GM18867 (cell line): ENCODE measurements around the gene TMEM205.

Experiments
- ATAC-seq: cut with Tn5 transposase; IDR thresholded peaks from one replicate; pipeline ENCODE4 v1.9.1; 2021; ENCODE audit warnings: mild to moderate bottlenecking, moderate library complexity; ENCODE audit not compliant: unreplicated experiment

Gene TMEM205

DNA sequence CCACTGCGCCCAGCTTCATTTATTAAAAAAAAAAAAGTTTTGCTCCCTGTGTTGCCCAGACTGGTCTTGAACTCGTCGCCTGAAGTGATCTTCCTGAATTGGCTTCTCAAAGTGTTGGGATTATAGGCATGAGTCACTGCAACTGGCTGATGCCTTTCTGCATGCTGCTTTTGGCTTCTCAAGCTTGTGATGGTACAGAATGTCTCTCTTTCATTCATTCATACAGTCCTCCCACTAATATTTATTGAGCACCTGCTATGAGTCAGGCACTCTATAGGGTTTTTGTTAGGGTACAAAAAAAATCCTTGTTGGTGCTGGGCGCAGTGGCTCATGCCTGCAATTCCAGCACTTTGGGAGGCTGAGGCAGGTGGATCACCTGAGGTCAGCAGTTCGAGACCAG, 41.1 kb downstream of the TMEM205 start:
- no peak for ATAC-seq

DNA sequence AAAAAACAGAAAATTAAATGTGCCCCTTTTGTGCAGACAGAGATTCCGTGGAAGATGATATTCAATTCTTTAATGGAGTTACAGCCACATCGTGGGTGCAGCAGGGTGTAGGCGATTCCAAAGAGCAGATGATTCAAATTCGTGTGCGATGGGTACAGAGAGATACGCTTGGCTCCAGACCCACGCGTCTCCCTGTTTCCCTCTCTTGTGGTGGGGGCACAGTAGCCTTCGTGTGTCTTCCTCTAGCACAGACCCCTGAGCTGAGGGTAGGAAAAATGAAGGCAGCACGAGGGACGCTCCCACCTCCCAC, 45.3 kb downstream of the TMEM205 start:
- ATAC-seq, result no peak

DNA sequence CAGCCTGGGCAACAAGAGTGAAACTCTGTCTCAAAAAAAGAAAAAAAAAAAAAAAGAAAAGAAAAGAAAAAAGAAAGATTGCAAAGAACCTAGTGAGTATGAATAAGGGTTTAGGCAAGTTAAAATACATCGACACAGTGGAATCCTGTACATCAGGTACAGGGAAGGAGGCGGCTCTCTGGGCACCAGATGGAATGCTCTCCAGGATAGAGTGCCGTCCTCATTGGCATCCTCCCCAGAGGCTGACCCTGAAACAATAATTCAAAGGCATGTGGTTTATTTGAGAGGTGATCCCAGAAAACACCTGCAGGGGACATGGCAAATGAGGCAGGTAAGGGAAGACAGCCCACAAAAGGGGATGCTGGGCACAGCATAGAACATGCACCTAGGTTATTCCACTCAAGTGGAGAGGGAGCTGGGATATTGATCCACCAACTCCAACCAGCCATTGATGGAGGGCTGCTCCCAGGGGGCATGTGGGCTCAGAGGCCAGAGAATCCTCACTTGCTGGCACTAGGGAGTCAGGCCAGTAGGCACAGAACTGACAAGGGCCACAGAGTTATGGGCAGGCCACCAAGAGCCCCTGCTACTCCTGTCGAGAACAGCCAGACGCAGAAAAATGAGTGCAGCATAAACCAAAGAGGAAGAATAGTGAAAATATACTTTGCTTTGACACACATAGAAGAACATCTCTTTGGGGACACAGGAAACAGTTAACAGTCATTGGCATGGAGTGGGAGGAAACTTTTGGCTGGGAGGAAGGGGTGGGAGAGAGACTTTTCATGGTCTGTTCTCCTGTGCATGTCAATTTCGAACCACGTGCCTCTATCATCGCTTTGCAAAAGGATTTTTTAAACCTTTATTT, 45.9 kb downstream of the TMEM205 start:
- ATAC-seq, result no peak

DNA sequence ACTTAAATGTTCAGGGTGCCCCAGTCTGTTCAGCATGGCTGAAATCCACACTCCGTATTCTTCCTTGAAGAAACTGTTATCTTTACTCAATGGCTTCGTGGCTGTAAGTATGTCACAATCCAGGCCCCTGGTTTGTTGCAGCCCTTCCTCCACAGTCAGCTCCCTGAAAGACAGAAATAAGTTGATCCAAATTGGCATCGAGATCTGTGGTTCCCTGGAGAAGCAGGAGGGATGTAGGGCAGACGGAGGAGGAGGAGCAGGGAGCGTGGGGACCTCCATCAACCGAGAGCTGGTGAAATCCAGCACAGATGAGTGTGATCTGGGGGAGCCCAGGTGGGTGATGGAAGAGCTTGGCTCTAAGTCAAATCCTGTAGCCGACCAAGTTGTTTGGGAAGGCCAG, 49.8 kb downstream of the TMEM205 start:
- ATAC-seq, result no peak

DNA sequence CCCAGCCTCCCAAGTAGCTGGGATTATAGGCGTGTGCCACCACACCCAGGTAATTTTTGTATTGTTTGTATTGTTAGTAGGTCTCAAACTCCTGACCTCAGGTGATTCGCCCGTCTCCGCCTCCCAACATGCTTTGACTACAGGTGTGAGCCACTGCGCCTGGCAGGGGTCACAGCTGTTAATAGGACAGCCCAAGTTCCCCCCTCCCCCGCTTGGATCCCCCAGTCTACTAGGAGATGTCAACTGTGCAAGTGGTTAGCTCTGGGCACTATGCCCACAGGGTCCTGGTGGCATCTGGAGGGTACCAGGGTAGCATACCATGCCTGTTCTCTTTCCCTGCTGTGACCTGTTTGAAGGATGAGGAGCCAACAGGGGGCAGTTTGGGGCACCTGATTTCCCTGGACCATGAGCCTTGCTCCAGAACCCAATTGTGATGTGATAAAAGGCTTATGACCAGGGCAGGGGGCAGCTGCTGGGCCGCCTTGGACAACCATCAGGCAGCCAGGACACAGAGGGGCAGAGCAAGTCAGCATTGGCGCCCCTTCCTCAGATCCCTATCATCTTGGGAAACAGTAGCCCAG, 50.3 kb downstream of the TMEM205 start, which contains the start of gene TSPAN16:
TSPAN16 (plus strand) TSS at position 496 of the 581 bp plus-strand sequence. CDS start 138 bp downstream, outside the sequence.
- ATAC-seq, result no peak

DNA sequence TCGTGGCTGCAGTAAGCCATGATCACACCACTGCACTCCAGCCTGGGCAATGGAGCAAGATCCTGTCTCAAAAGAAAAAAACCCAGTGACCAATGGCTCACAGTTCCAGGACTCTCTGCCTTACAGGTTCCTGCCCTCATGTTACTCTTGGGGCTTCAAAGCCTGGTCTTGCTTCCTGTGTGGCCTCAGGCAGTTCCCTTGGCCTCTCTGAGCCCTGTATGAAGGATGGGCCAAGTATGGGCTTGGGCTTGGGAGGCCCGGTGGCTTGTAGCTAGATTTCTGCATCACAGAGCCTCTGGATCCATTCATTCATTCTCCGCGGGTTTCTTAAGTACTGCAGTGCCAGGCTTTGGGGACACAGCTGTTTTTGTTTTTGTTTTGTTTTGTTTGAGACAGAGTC, 50.9 kb downstream of the TMEM205 start:
- no peak for ATAC-seq

DNA sequence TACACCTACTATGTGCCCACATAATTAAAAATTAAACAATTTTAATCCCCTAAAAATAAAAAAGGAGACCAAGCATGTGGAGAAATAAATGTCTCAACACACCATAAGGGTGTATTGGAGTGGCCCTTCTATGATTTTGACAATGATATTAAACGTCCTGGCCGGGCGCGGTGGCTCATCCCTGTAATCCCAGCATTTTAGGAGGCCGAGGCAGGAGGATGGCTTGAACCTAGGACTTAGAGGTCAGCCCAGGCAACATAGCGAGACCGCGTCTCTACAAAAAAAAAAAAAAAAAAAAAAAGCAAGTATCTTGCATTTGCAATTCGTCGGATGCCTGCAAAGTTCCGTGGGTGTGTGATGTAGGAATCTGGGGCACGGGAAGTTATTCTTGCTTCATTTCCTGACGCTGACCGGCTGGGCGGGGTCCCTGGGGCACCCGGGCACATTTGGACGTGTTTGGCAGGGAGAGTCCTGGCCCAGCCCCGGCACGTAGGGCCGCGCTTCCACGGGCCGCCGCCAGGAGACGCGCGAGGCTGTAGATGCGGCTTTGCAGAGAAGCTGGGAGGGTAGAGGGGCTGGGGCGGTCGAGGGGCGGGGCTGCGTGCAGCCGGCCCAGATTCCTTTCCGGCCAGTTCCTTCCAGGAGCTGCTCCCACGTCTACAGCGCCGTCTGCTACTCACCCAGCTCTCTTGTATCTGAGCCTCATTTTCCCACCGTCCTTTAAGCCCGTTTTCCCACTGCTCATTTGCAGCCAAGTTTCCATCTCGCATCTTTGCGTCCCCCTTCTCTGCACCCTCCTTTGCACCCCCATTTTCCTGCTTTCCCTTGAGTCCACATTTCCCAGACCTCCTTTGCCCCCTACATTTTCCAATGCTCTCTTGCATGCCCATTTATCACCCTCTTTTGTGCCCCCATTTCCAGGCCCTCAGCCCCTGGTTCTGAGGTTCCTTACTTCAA, 52.4 kb downstream of the TMEM205 start:
- no peak for ATAC-seq
